ENCODE data around the gene PRM1. TPM values are rescaled to one million over a fixed set of nuclear protein-coding genes. Genes with fewer than 3 reads are reported as not detected.

The PRM1 gene
- total and polyA plus RNA-seq, 2 of the 13 experiments (the other 11 are each of a cell fraction or from before 2014, with no cell fraction given): not detected

- TF ChIP-seq PATZ1 (CRISPR knock-in tag; IDR thresholded peaks at IDR 0.05) (peak; percentile 25; the same call in 1 of the 2 replicates), SIX1 (CRISPR knock-in tag; IDR thresholded peaks at IDR 0.05; ENCODE audit: borderline replicate concordance) (peak; percentile 84; the same call in 1 of the 2 replicates), ZNF44 (CRISPR knock-in tag; IDR thresholded peaks at IDR 0.05) (0 out of 2 replicates have a peak, but pooled peaks have one; percentile 51), TBP (CRISPR knock-in tag; IDR thresholded peaks at IDR 0.05) (no peak), JARID2 (CRISPR knock-in tag; IDR thresholded peaks at IDR 0.05; ENCODE audit: insufficient replicate concordance) (peak; percentile 21), HNF1A (IDR thresholded peaks at IDR 0.05; ENCODE audit: low read depth) (no peak), HNF1A (CRISPR knock-in tag; IDR thresholded peaks at IDR 0.05; ENCODE audit: borderline replicate concordance) (peak; percentile 13; the same call in 1 of the 2 replicates), ZBTB26 (CRISPR knock-in tag; IDR thresholded peaks at IDR 0.05; ENCODE audit: borderline replicate concordance) (0 out of 2 replicates have a peak, but pooled peaks have one; percentile 58), LCORL (IDR thresholded peaks at IDR 0.05) (peak; percentile 4; the same call in 1 of the 2 replicates), LCORL (CRISPR knock-in tag; IDR thresholded peaks at IDR 0.05) (peak; percentile 51; the same call in 1 of the 2 replicates), TRAFD1 (CRISPR knock-in tag; IDR thresholded peaks at IDR 0.05; ENCODE audit: borderline replicate concordance) (0 out of 2 replicates have a peak, but pooled peaks have one; percentile 37), SATB2 (CRISPR knock-in tag; IDR thresholded peaks at IDR 0.05) (peak; percentile 43; the same call in 1 of the 2 replicates), FOXC1 (CRISPR knock-in tag; IDR thresholded peaks at IDR 0.05; ENCODE audit: borderline replicate concordance) (peak; percentile 36; the same call in 1 of the 2 replicates), RBFOX2 (IDR thresholded peaks at IDR 0.05; ENCODE audit: low read depth, low read length) (no peak), NCOA2 (CRISPR knock-in tag; IDR thresholded peaks at IDR 0.05) (0 out of 2 replicates have a peak, but pooled peaks have one; percentile 18), HIC2 (CRISPR knock-in tag; IDR thresholded peaks at IDR 0.05; ENCODE audit: low read depth) (no peak)
Measured at GRCh38 chr16:11250091-11250785, 30.9 kb downstream of the PRM1 start (continued).
